Mammary epithelial cell (primary cell): ENCODE measurements around the gene ZCCHC9.
"Not testable (repeated sequence)": the region's sequence is repeated elsewhere in the genome, so short reads cannot be mapped to it uniquely, and the experiment has no call there.

ENCODE experiments used
- CTCF ChIP-seq, 2 donors: IDR thresholded peaks in 1 of 2; conservative IDR thresholded peaks in 1 of 2; 2 replicates each; pipeline ENCODE4 v1.5.1; 2011 to 2012; ENCODE audit warnings: inconsistent platforms in 2 of 2, low read length in 2 of 2, mild to moderate bottlenecking in 2 of 2, control low read depth in 1 of 2, low read depth in 1 of 2; ENCODE audit not compliant: insufficient read depth in 1 of 2; ENCODE audit errors: extremely low read depth in 1 of 2
- EZH2 ChIP-seq: IDR thresholded peaks from 2 replicates; pipeline ENCODE4 v1.6.1; 2012; ENCODE audit warnings: low read length, inconsistent platforms, borderline replicate concordance

GRCh38 chr5:81270394-81271027 lies 30.9 kb upstream of the ZCCHC9 start:
- TF ChIP-seq CTCF (conservative IDR thresholded peaks at IDR 0.05 in 1 of 2, IDR thresholded peaks at IDR 0.05 in 1 of 2; ENCODE audit: extremely low read depth in 1 of 2, insufficient read depth in 1 of 2, low read depth in 1 of 2, low read length in 2 of 2); EZH2: not testable (repeated sequence)
